ENCODE measurements around the gene SMYD3.
A peak's percentile ranks its signal among the peaks of the same experiment; 100 is the strongest.

Gene SMYD3

GRCh38 chr1:246530482-246530881 lies 23.4 kb upstream of the SMYD3 start:
- TF ChIP-seq CTCF (IDR thresholded peaks at IDR 0.05; ENCODE audit: insufficient read depth, low read depth, low read length, missing control alignments): no peak
- no peak overlapping the region for H3K4me3 ChIP-seq (ENCODE audit: low read depth, low read length)
- no peak for DNase-seq (ENCODE audit: low read depth)

- no peak for TF ChIP-seq CTCF (IDR thresholded peaks at IDR 0.05; ENCODE audit: insufficient read depth, low read depth, low read length, missing control alignments)
- DNase-seq (ENCODE audit: low read depth): no peak
- H3K4me3 ChIP-seq (ENCODE audit: low read depth, low read length): no peak overlapping the region
Measured at GRCh38 chr1:246528933-246529731, 22.1 kb upstream of the SMYD3 start.

GRCh38 chr1:246527402-246528088 lies 20.5 kb upstream of the SMYD3 start:
- peak; percentile 81 for DNase-seq (ENCODE audit: low read depth)
- H3K4me3 ChIP-seq (ENCODE audit: low read depth, low read length): no peak overlapping the region

GRCh38 chr1:246526915-246527314 lies 19.8 kb upstream of the SMYD3 start:
- H3K4me3 ChIP-seq (ENCODE audit: low read depth, low read length): no peak overlapping the region
- DNase-seq (ENCODE audit: low read depth): no peak
- TF ChIP-seq CTCF (IDR thresholded peaks at IDR 0.05; ENCODE audit: insufficient read depth, low read depth, low read length, missing control alignments): no peak

More at GRCh38 chr1:246527402-246528088, 20.5 kb upstream of the SMYD3 start:
- no peak for TF ChIP-seq CTCF (IDR thresholded peaks at IDR 0.05; ENCODE audit: insufficient read depth, low read depth, low read length, missing control alignments)

- H3K4me3 ChIP-seq (ENCODE audit: low read depth, low read length): no peak overlapping the region
- DNase-seq (ENCODE audit: low read depth): no peak
- TF ChIP-seq CTCF (IDR thresholded peaks at IDR 0.05; ENCODE audit: insufficient read depth, low read depth, low read length, missing control alignments): no peak
Measured at GRCh38 chr1:246526380-246526779, 19.3 kb upstream of the SMYD3 start.

- H3K4me3 ChIP-seq (ENCODE audit: low read depth, low read length): no peak overlapping the region
- no peak for TF ChIP-seq CTCF (IDR thresholded peaks at IDR 0.05; ENCODE audit: insufficient read depth, low read depth, low read length, missing control alignments)
- no peak for DNase-seq (ENCODE audit: low read depth)
Measured at GRCh38 chr1:246519514-246519913, 12.4 kb upstream of the SMYD3 start.
